ENCODE results near the gene COLEC12.

- TF ChIP-seq CTCF (optimal IDR thresholded peaks at IDR 0.05 in 1 of 3, IDR thresholded peaks at IDR 0.05 in 1 of 3, conservative IDR thresholded peaks at IDR 0.05 in 1 of 3; ENCODE audit: extremely low read depth in 1 of 3, insufficient read depth in 2 of 3, low read length in 3 of 3) (no peak), EZH2 (IDR thresholded peaks at IDR 0.05; ENCODE audit: low read length) (no peak)
Measured at GRCh38 chr18:394987-395362, 105.5 kb downstream of the COLEC12 start.

Data from keratinocyte (primary cell).